NT2/D1 (cell line): ENCODE results near the gene GPX2.

ENCODE experiments used
- SUZ12 ChIP-seq: IDR thresholded peaks from 2 replicates; pipeline ENCODE4 v1.6.1; 2011; ENCODE audit not compliant: insufficient read length, insufficient read depth; ENCODE audit errors: extremely low read depth
- YY1 ChIP-seq: IDR thresholded peaks from 2 replicates; pipeline ENCODE4 v1.6.1; 2011; ENCODE audit not compliant: insufficient read length, insufficient read depth
- ZNF274 ChIP-seq: IDR thresholded peaks from 2 replicates; pipeline ENCODE4 v1.6.1; 2011; ENCODE audit warnings: mild to moderate bottlenecking, low read depth, low read length

GRCh38 chr14:64934338-64934929 is 8.1 kb downstream of the GPX2 start:
- no peak for TF ChIP-seq SUZ12
- no peak for TF ChIP-seq ZNF274
- no peak for TF ChIP-seq YY1
